ENCODE data around the gene BRIP1. TPM values are rescaled to one million over a fixed set of nuclear protein-coding genes. Genes with fewer than 3 reads are reported as not detected.

BRIP1 gene
- total RNA-seq, 4 donors from 2014 or later: 0.80 to 2.4 (median 0.93) TPM

DNA sequence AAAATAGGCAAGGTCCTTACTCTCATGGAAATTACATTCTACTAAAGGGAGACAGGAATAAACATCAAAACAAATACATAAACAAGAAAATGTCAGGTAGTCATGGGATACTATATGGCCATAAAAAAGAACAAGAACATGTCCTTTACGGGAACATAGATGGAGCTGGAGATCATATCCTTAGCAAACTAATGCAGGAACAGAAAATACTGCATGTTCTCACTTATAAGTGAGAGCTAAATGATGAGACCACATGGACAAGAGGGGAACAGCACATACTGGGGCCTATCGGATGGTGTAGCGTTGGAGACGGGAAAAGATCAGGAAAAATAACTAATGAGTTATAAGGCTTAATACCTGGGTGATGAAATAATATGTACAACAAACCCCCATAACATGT is 69.1 kb downstream of the BRIP1 start:
- TF ChIP-seq, protein P1, sequence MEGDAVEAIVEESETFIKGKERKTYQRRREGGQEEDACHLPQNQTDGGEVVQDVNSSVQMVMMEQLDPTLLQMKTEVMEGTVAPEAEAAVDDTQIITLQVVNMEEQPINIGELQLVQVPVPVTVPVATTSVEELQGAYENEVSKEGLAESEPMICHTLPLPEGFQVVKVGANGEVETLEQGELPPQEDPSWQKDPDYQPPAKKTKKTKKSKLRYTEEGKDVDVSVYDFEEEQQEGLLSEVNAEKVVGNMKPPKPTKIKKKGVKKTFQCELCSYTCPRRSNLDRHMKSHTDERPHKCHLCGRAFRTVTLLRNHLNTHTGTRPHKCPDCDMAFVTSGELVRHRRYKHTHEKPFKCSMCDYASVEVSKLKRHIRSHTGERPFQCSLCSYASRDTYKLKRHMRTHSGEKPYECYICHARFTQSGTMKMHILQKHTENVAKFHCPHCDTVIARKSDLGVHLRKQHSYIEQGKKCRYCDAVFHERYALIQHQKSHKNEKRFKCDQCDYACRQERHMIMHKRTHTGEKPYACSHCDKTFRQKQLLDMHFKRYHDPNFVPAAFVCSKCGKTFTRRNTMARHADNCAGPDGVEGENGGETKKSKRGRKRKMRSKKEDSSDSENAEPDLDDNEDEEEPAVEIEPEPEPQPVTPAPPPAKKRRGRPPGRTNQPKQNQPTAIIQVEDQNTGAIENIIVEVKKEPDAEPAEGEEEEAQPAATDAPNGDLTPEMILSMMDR (IDR thresholded peaks at IDR 0.05): no peak
- TF ChIP-seq POLR2A (IDR thresholded peaks at IDR 0.05): no peak
- 96 to 99% methylated on average over 4 of the region's 4 CpGs for WGBS, 2 donors
- H3K4me3 ChIP-seq (ENCODE audit: low read depth, poor library complexity, severe bottlenecking): no peak overlapping the region
- no peak for DNase-seq (ENCODE audit: low spot score in 2 of 2)
- intact Hi-C loops (cut with DNase I; ENCODE audit: low total_unique reads): no loop called here

DNA sequence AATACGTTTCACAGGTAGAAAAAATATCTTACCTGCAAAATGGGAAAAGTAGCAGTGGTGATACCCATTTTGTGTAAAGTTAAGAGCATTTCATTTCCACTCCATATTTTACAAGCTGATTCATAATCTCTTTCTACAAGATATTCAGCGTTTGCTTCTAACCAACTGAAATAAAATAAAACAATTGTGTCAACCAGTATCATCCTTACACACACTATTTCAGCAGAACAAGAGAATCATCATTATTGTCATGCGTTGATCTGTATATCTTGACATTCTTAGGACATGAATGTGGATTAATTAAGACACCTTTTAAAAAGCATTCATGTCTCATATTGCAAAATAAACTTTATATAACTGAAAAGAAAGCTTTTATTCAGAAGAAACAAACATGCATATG is 69.8 kb downstream of the BRIP1 start:
- no peak for DNase-seq (ENCODE audit: low spot score in 2 of 2)
- 93 to 94% methylated on average over 3 of the region's 3 CpGs for WGBS, 2 donors
- TF ChIP-seq, protein P1 (IDR thresholded peaks at IDR 0.05): no peak
- TF ChIP-seq POLR2A (IDR thresholded peaks at IDR 0.05): no peak
- intact Hi-C loops (cut with DNase I; ENCODE audit: low total_unique reads): no loop called here
- H3K4me3 ChIP-seq (ENCODE audit: low read depth, poor library complexity, severe bottlenecking): no peak overlapping the region

DNA sequence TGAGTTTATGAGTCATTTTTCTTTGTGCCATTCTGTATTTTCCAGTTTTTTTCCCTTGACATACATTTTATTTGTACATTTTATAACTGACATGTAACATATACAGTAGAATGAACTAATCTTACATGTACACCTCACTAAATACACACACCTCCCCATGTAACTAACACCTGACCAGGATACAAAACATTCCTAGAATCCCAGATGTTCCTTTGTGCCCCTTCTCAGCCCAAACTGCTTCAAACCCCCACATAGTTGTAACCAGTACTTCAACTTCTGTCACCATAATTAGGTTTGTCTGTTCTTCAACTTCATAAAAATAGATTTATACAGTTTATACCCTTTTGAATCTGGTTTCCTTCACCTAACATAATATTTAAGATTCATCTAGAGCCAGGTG is 73.5 kb downstream of the BRIP1 start:
- no peak for DNase-seq (ENCODE audit: low spot score in 2 of 2)
- TF ChIP-seq, protein P1 (IDR thresholded peaks at IDR 0.05): no peak
- no peak for TF ChIP-seq POLR2A (IDR thresholded peaks at IDR 0.05)
- intact Hi-C loops (cut with DNase I; ENCODE audit: low total_unique reads): no loop called here
- no peak overlapping the region for H3K4me3 ChIP-seq (ENCODE audit: low read depth, poor library complexity, severe bottlenecking)

DNA sequence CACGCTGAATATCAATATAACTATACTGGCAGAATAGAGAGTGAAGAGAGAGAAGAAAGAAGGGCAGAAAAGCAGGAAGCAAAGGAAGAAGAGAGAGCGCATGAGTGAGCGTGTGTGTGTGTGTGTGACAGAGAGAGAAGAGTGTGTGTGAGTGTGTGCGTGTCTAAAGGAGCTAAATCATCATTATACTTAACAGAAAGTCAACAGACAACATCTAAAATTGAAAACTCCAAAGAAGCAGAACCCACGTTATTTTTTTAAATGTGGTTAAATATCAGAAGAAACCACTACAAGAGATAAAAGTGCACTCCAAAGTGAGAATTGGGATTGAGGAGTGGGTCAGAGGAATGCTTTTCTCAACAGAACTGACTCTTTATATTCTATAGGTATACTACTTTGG is 77.2 kb downstream of the BRIP1 start:
- 90 to 95% methylated on average over 5 of the region's 5 CpGs for WGBS, 2 donors
- intact Hi-C loops (cut with DNase I; ENCODE audit: low total_unique reads): no loop called here
- no peak for DNase-seq (ENCODE audit: low spot score in 2 of 2)

DNA sequence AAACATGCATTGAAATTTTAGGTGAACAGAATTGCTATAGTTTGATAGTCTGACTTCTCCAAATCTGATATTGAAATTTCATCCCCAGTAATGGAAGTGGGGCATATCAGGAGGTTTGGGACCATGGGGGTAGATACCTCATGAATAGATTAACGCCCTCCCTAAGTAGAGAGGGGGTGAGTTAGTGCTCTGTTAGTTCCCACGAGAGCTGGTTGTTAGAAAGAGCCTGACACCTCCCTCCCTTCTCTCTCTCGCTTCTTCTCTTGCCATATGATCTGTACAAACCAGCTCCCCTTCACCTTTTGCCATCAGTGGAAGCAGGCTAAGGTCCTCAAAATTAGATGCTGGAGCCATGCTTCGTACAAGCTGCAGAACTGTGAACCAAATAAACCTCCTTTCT is 78.8 kb downstream of the BRIP1 start:
- TF ChIP-seq, protein P1 (IDR thresholded peaks at IDR 0.05): no peak
- TF ChIP-seq POLR2A (IDR thresholded peaks at IDR 0.05): no peak
- DNase-seq (ENCODE audit: low spot score in 2 of 2): no peak
- 87 to 97% methylated on average over 4 of the region's 4 CpGs for WGBS, 2 donors
- no peak overlapping the region for H3K4me3 ChIP-seq (ENCODE audit: low read depth, poor library complexity, severe bottlenecking)
- intact Hi-C loops (cut with DNase I; ENCODE audit: low total_unique reads): no loop called here

More for the DNA sequence above, 77.2 kb downstream of the BRIP1 start:
- TF ChIP-seq, protein P1 (IDR thresholded peaks at IDR 0.05): no peak
- TF ChIP-seq POLR2A (IDR thresholded peaks at IDR 0.05): no peak
- no peak overlapping the region for H3K4me3 ChIP-seq (ENCODE audit: low read depth, poor library complexity, severe bottlenecking)

DNA sequence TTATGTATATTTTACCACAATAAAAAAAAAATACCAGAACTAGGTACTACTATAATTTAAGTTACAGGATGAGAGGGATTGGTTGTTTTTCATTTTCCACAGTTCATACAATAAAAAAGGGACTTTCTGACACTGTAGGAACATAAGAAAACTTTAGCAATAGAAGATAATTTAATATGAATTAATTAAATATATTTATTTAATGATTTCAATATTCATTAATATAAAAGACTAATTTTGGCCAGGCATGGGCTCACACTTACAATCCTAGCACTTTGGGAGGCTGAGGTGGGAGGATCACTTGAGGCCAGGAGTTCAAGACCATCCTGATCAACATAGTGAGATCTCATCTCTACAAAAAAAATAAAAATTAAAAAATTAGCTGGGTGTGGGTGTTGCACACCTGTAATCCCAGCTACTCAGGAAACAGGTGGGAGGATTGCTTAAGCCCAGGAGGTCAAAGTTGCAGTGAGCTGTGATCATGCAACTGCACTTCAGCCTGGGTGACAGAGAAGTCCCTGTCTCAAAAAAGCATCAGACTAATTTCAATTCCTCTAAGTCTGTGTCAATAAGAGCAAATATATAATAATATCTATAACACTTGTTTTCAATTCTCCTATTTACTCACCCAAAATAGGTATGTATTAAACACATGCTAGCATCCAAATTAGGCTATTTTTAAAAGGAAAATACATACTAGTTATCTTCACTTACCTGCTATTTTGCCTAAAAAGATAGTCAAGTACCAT is 79.6 kb downstream of the BRIP1 start:
- intact Hi-C loops (cut with DNase I; ENCODE audit: low total_unique reads): no loop called here
- no peak for TF ChIP-seq POLR2A (IDR thresholded peaks at IDR 0.05)
- TF ChIP-seq, protein P1 (IDR thresholded peaks at IDR 0.05): no peak

More for the DNA sequence above, 79.6 kb downstream of the BRIP1 start:
- no peak for DNase-seq (ENCODE audit: low spot score in 2 of 2)
- no peak overlapping the region for H3K4me3 ChIP-seq (ENCODE audit: low read depth, poor library complexity, severe bottlenecking)

Data from lower leg skin (tissue), 4 donors.